Stimulated activated CD4-positive, alpha-beta T cell treated with anti-CD3 and anti-CD28 coated beads, Interleukin-4, amount 100 ng/mL, for 24 hours (primary cell): ENCODE results near the gene FAR1.
"Not testable (repeated sequence)": the region's sequence is repeated elsewhere in the genome, so short reads cannot be mapped to it uniquely, and the experiment has no call there.

ENCODE experiments used
- DNase-seq: peaks from one replicate; pipeline ENCODE4 v3.0.0-alpha.2; 2020

Gene FAR1

GRCh38 chr11:13668102-13668956, at the start of gene FAR1:
FAR1 (plus strand) TSS chr11:13668668; CDS start chr11:13694766, 26,098 bp downstream.
- peak; percentile 97 for DNase-seq

- DNase-seq, result no peak
These were observed 48.4 kb upstream of the FAR1 start for GRCh38 chr11:13620063-13620462.

GRCh38 chr11:13626818-13627217, 41.6 kb upstream of the FAR1 start:
- not testable (repeated sequence) for DNase-seq

- not testable (repeated sequence) for DNase-seq
These were observed 39.8 kb upstream of the FAR1 start for GRCh38 chr11:13628634-13629033.

GRCh38 chr11:13629779-13630178, 38.7 kb upstream of the FAR1 start:
- no peak for DNase-seq

- no peak for DNase-seq
These were observed 33.2 kb upstream of the FAR1 start for GRCh38 chr11:13635290-13635689.

- no peak for DNase-seq
These were observed 32.7 kb upstream of the FAR1 start for GRCh38 chr11:13635804-13636203.

- no peak for DNase-seq
These were observed 31.1 kb upstream of the FAR1 start for GRCh38 chr11:13637125-13638069.

- no peak for DNase-seq
These were observed 30.0 kb upstream of the FAR1 start for GRCh38 chr11:13638422-13638821.

- no peak for DNase-seq
These were observed 23.3 kb upstream of the FAR1 start for GRCh38 chr11:13644997-13645687.

GRCh38 chr11:13647391-13647790, 21.1 kb upstream of the FAR1 start:
- no peak for DNase-seq

- DNase-seq, result no peak
These were observed 18.8 kb upstream of the FAR1 start for GRCh38 chr11:13649619-13650018.

GRCh38 chr11:13651515-13651914, 17.0 kb upstream of the FAR1 start:
- not testable (repeated sequence) for DNase-seq

GRCh38 chr11:13661074-13661623, 7.3 kb upstream of the FAR1 start:
- no peak for DNase-seq

- no peak for DNase-seq
These were observed 4.8 kb upstream of the FAR1 start for GRCh38 chr11:13663631-13664071.

- DNase-seq, result no peak
These were observed 4.1 kb upstream of the FAR1 start for GRCh38 chr11:13664351-13664750.

- no peak for DNase-seq
These were observed 1.8 kb upstream of the FAR1 start for GRCh38 chr11:13666708-13667107.

- no peak for DNase-seq
These were observed 1.2 kb upstream of the FAR1 start for GRCh38 chr11:13667245-13667644.

GRCh38 chr11:13667795-13668101, 720 bp upstream of the FAR1 start:
- DNase-seq, result no peak

GRCh38 chr11:13668957-13669521, 571 bp downstream of the FAR1 start:
- peak; percentile 49 for DNase-seq

GRCh38 chr11:13669544-13670488, 1.3 kb downstream of the FAR1 start:
- DNase-seq, result peak; percentile 8
